ENCODE measurements around the gene TSPAN3.

TSPAN3 gene

DNA sequence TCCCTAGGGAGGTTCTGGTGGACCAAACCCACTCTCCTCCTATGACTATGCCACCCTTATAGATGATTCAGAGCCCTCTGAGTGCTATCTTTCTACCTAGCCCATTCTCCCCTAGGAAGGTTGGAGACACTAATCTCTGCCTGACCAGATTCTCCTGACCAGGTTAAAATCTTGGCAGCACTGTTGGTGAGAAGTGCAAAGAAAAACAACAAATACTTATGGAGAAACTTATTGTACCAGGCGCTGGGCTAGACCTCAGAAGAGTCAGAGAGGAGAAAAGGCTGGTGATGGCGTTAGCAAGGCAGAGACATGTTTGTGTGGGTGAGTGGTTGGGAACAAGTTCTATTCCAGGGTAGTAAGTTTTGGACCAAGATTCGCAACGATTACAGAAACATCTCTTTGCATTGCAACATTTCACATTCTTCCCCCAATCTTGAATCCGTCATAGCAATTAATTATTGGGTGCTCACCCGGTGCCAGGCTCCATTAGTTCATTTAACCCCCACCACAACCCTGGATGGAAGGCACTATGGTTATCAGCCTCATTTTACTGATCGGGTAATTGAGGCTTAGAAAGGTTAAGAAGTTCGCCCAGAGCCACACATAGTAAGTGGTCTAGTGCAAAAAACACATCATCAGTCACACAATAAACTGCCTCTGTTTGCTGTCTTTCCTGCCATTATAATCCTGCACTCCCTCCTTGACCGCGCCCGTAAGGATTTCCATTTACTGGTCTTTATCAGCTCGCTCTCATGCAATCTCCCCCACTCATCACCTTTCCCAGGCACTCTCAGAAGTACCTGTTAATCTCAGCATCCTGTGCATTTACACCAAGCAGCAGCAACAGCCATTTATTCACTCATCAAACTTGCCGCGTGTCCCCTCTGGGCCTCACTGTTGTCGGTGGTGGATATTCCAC lies 655 bp upstream of the TSPAN3 start:
- Histone ChIP-seq H3K4me2 (ENCODE audit: low read depth, low read length, poor library complexity, severe bottlenecking) (peak overlapping the region; percentile 78), H3K79me2 (ENCODE audit: insufficient read depth, low read length) (no peaks in the 10 kb centered on the region; the same call in 1 of the 2 replicates), H4K20me1 (ENCODE audit: low read depth, low read length) (peaks cover 5% of the 10 kb centered on the region; the same call in 1 of the 2 replicates), H3F3A (ENCODE audit: insufficient read depth) (0 out of 2 replicates have a peak, but pooled peaks cover 4% of the 10 kb centered on the region), H3K9me2 (replicated peaks; ENCODE audit: insufficient read depth, low read length) (no peaks in the 10 kb centered on the region), H2AFZ (ENCODE audit: low read depth, low read length, severe bottlenecking) (peak overlapping the region; percentile 84), H3K27me3 (ENCODE audit: low read length) (no peaks in the 10 kb centered on the region), H3K36me3 (ENCODE audit: low read length) (no peaks in the 10 kb centered on the region), H3K9ac (ENCODE audit: low read length) (peak overlapping the region; percentile 67), H3K4me3 (ENCODE audit: insufficient read depth, low read length, poor library complexity, severe bottlenecking) (no peak overlapping the region), H3K27ac (ENCODE audit: low read depth, low read length) (no peak overlapping the region), H3K9me3 (ENCODE audit: insufficient read depth, low read length) (no peaks in the 10 kb centered on the region)
- no peak for TF ChIP-seq EZH2phosphoT487 (conservative IDR thresholded peaks at IDR 0.05; ENCODE audit: low read length)

DNA sequence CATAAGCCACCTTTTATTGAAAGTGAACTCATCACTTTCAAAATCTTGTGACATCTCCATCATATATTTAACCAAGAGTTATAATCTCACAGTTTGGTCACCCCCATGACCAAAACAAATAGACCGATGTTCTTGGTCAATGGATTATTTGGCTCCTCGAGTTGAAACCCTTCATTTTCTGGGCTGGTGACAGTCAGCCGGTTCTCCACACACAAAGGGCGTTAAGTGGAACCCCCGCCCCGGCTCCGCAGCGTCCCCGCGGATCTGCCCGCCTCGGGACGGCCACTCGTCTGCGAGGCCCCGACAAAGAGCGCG lies 772 bp downstream of the TSPAN3 start:
- Histone ChIP-seq H3K9me2 (replicated peaks; ENCODE audit: insufficient read depth, low read length) (no peaks in the 10 kb centered on the region), H3K9ac (ENCODE audit: low read length) (peak overlapping the region; percentile 67), H3K79me2 (ENCODE audit: insufficient read depth, low read length) (no peaks in the 10 kb centered on the region; the same call in 1 of the 2 replicates), H3F3A (ENCODE audit: insufficient read depth) (0 out of 2 replicates have a peak, but pooled peaks cover 4% of the 10 kb centered on the region), H3K27me3 (ENCODE audit: low read length) (no peaks in the 10 kb centered on the region), H3K9me3 (ENCODE audit: insufficient read depth, low read length) (no peaks in the 10 kb centered on the region), H4K20me1 (ENCODE audit: low read depth, low read length) (peaks cover 5% of the 10 kb centered on the region; the same call in 1 of the 2 replicates), H3K4me3 (ENCODE audit: insufficient read depth, low read length, poor library complexity, severe bottlenecking) (peak overlapping the region; percentile 71), H3K27ac (ENCODE audit: low read depth, low read length) (no peak overlapping the region), H2AFZ (ENCODE audit: low read depth, low read length, severe bottlenecking) (peak overlapping the region; percentile 78), H3K36me3 (ENCODE audit: low read length) (no peaks in the 10 kb centered on the region), H3K4me2 (ENCODE audit: low read depth, low read length, poor library complexity, severe bottlenecking) (peak overlapping the region; percentile 78)
- TF ChIP-seq, protein P1, sequence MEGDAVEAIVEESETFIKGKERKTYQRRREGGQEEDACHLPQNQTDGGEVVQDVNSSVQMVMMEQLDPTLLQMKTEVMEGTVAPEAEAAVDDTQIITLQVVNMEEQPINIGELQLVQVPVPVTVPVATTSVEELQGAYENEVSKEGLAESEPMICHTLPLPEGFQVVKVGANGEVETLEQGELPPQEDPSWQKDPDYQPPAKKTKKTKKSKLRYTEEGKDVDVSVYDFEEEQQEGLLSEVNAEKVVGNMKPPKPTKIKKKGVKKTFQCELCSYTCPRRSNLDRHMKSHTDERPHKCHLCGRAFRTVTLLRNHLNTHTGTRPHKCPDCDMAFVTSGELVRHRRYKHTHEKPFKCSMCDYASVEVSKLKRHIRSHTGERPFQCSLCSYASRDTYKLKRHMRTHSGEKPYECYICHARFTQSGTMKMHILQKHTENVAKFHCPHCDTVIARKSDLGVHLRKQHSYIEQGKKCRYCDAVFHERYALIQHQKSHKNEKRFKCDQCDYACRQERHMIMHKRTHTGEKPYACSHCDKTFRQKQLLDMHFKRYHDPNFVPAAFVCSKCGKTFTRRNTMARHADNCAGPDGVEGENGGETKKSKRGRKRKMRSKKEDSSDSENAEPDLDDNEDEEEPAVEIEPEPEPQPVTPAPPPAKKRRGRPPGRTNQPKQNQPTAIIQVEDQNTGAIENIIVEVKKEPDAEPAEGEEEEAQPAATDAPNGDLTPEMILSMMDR (IDR thresholded peaks at IDR 0.05; ENCODE audit: insufficient read depth, low read length, poor library complexity, severe bottlenecking) = no peak
- no peak for TF ChIP-seq EZH2phosphoT487 (conservative IDR thresholded peaks at IDR 0.05; ENCODE audit: low read length)

DNA sequence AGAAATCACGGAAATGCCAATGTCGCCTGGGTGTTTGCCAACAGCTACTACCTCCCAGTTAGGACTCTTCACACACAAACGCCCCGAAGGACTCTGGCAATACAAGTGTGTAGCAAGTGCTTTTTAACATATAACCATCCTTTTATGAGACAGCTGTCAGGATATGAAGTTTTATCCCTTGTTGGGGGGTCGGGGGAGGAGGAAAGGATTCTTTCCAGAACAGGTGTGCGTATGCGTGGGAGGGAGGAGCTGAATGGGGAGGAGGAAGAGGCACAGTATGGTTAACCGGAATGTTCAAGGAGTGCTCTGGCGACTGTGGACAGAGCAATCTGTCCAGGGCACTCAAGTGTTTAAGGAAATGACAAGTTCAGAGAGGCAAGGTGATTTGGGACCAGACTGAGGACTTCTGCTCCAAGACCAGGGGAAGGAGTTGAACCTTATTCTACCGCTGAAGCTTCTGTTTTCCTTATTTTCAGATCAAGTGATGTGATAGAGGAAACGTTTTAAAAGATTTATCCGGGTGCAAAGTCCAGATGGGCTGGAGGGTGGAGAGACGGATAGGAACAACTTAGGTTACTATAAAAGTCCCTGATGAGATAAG lies 1.3 kb downstream of the TSPAN3 start:
- no peaks in the 10 kb centered on the region for H3K27me3 ChIP-seq (ENCODE audit: low read length)
- peak overlapping the region; percentile 71 for H3K4me3 ChIP-seq (ENCODE audit: insufficient read depth, low read length, poor library complexity, severe bottlenecking)
- peaks cover 5% of the 10 kb centered on the region; the same call in 1 of the 2 replicates for H4K20me1 ChIP-seq (ENCODE audit: low read depth, low read length)
- no peak overlapping the region for H3K27ac ChIP-seq (ENCODE audit: low read depth, low read length)
- H3K4me2 ChIP-seq (ENCODE audit: low read depth, low read length, poor library complexity, severe bottlenecking) = peak overlapping the region; percentile 78
- no peak overlapping the region for H2AFZ ChIP-seq (ENCODE audit: low read depth, low read length, severe bottlenecking)
- H3K9me2 ChIP-seq (replicated peaks; ENCODE audit: insufficient read depth, low read length) = no peaks in the 10 kb centered on the region
- no peaks in the 10 kb centered on the region; the same call in 1 of the 2 replicates for H3K79me2 ChIP-seq (ENCODE audit: insufficient read depth, low read length)
- TF ChIP-seq, protein P1 (IDR thresholded peaks at IDR 0.05; ENCODE audit: insufficient read depth, low read length, poor library complexity, severe bottlenecking) = no peak
- no peak for TF ChIP-seq EZH2phosphoT487 (conservative IDR thresholded peaks at IDR 0.05; ENCODE audit: low read length)
- H3K9ac ChIP-seq (ENCODE audit: low read length) = peak overlapping the region; percentile 67
- 0 out of 2 replicates have a peak, but pooled peaks cover 4% of the 10 kb centered on the region for H3F3A ChIP-seq (ENCODE audit: insufficient read depth)
- H3K9me3 ChIP-seq (ENCODE audit: insufficient read depth, low read length) = no peaks in the 10 kb centered on the region
- H3K36me3 ChIP-seq (ENCODE audit: low read length) = no peaks in the 10 kb centered on the region
